Duodenal mucosa (tissue), 2 donors: ENCODE data around the gene NDUFB1.

ENCODE experiments used
- H3K27ac ChIP-seq: one replicate; pipeline ENCODE4 v1.7.0; 2013; ENCODE audit warnings: low read depth, low read length
- H3K27me3 ChIP-seq, 2 donors: one replicate each; pipeline ENCODE4 v1.7.0; 2013; ENCODE audit warnings: low read length in 2 of 2, control low read depth in 1 of 2; ENCODE audit not compliant: insufficient read depth in 2 of 2, control insufficient read depth in 1 of 2
- H3K36me3 ChIP-seq, 2 donors: one replicate each; pipeline ENCODE4 v1.7.0; 2013; ENCODE audit warnings: low read length in 2 of 2, control low read depth in 1 of 2; ENCODE audit not compliant: insufficient read depth in 2 of 2, control insufficient read depth in 1 of 2
- H3K4me1 ChIP-seq, 2 donors: one replicate each; pipeline ENCODE4 v1.7.0; 2013; ENCODE audit warnings: low read length in 2 of 2, control low read depth in 1 of 2; ENCODE audit not compliant: insufficient read depth in 2 of 2, control insufficient read depth in 1 of 2
- H3K4me3 ChIP-seq, 2 donors: one replicate each; pipeline ENCODE4 v1.7.0; 2013; ENCODE audit warnings: low read length in 2 of 2, low read depth in 1 of 2
- H3K9ac ChIP-seq, 2 donors: one replicate each; pipeline ENCODE4 v1.7.0; 2013; ENCODE audit warnings: low read length in 2 of 2, low read depth in 1 of 2
- H3K9me3 ChIP-seq, 2 donors: one replicate each; pipeline ENCODE4 v1.7.0; 2013; ENCODE audit warnings: low read length in 2 of 2, control low read depth in 1 of 2; ENCODE audit not compliant: control insufficient read depth in 1 of 2

Gene NDUFB1

GRCh38 chr14:92134456-92134855, 12.9 kb upstream of the NDUFB1 start:
- Histone ChIP-seq H3K4me1 (no peaks in the 10 kb centered on the region), H3K9me3 (no peaks in the 10 kb centered on the region), H3K36me3 (peaks cover 28 to 43% of the 10 kb centered on the region in 2 donors), H3K4me3 (no peak overlapping the region), H3K9ac (no peak overlapping the region), H3K27me3 (no peaks in the 10 kb centered on the region), H3K27ac (no peak overlapping the region)

- no peak overlapping the region for H3K27ac ChIP-seq
- peaks cover 0 to 13% of the 10 kb centered on the region in 2 donors for H3K36me3 ChIP-seq
- H3K4me1 ChIP-seq = peaks cover 0 to 4% of the 10 kb centered on the region in 2 donors
- peak overlapping the region; percentile 95 to 98 for H3K9ac ChIP-seq
- H3K27me3 ChIP-seq = no peaks in the 10 kb centered on the region
- peak overlapping the region; percentile 97 to 98 for H3K4me3 ChIP-seq
- no peaks in the 10 kb centered on the region for H3K9me3 ChIP-seq
Observed at GRCh38 chr14:92122761-92123160, 1.3 kb upstream of the NDUFB1 start.

GRCh38 chr14:92122351-92122677, 808 bp upstream of the NDUFB1 start:
- peak overlapping the region; percentile 82 for H3K27ac ChIP-seq
- peak overlapping the region; percentile 97 to 98 for H3K4me3 ChIP-seq
- H3K9me3 ChIP-seq = no peaks in the 10 kb centered on the region
- H3K27me3 ChIP-seq = no peaks in the 10 kb centered on the region
- peaks cover 0 to 13% of the 10 kb centered on the region in 2 donors for H3K36me3 ChIP-seq
- H3K4me1 ChIP-seq = peaks cover 0 to 4% of the 10 kb centered on the region in 2 donors
- H3K9ac ChIP-seq = peak overlapping the region; percentile 95 to 98

GRCh38 chr14:92121207-92121669, 268 bp downstream of the NDUFB1 start:
- Histone ChIP-seq H3K9me3 (no peaks in the 10 kb centered on the region), H3K27me3 (no peaks in the 10 kb centered on the region), H3K4me1 (peaks cover 0 to 4% of the 10 kb centered on the region in 2 donors), H3K36me3 (peaks cover 6 to 12% of the 10 kb centered on the region in 2 donors), H3K27ac (peak overlapping the region; percentile 82), H3K4me3 (peak overlapping the region; percentile 97 to 98), H3K9ac (peak overlapping the region; percentile 95 to 98)

GRCh38 chr14:92109490-92109889, 12.0 kb downstream of the NDUFB1 start:
- Histone ChIP-seq H3K9ac (no peak overlapping the region), H3K9me3 (no peaks in the 10 kb centered on the region), H3K4me3 (no peak overlapping the region), H3K4me1 (peaks cover 4 to 9% of the 10 kb centered on the region in 2 donors), H3K27ac (no peak overlapping the region), H3K36me3 (no peaks in the 10 kb centered on the region), H3K27me3 (no peaks in the 10 kb centered on the region)

GRCh38 chr14:92108345-92109254, 12.9 kb downstream of the NDUFB1 start:
- Histone ChIP-seq H3K36me3 (no peaks in the 10 kb centered on the region), H3K4me3 (no peak overlapping the region), H3K4me1 (peaks cover 4 to 7% of the 10 kb centered on the region in 2 donors), H3K27me3 (no peaks in the 10 kb centered on the region), H3K9ac (no peak overlapping the region), H3K27ac (no peak overlapping the region), H3K9me3 (no peaks in the 10 kb centered on the region)

GRCh38 chr14:92106143-92106926, 15.2 kb downstream of the NDUFB1 start, which contains the start of gene ATXN3:
TSS of gene ATXN3 (minus strand) at chr14:92106582. CDS start at chr14:92106552, 30 bp downstream.
- peaks cover 11 to 12% of the 10 kb centered on the region in 2 donors for H3K4me1 ChIP-seq
- peak within 1 kb of the TSS; percentile 94 for H3K27ac ChIP-seq
- peak within 1 kb of the TSS; percentile 87 to 97 for H3K4me3 ChIP-seq
- H3K9ac ChIP-seq = peak within 1 kb of the TSS; percentile 82 to 84
- no peaks in the 10 kb centered on the region for H3K27me3 ChIP-seq
- H3K9me3 ChIP-seq = no peaks in the 10 kb centered on the region
- no peaks in the 10 kb centered on the region for H3K36me3 ChIP-seq

GRCh38 chr14:92105893-92106142, 15.7 kb downstream of the NDUFB1 start:
- peak overlapping the region; percentile 82 to 84 for H3K9ac ChIP-seq

GRCh38 chr14:92105073-92105892, 16.2 kb downstream of the NDUFB1 start:
- Histone ChIP-seq H3K9ac (peak overlapping the region; percentile 82 to 84), H3K4me3 (peak overlapping the region; percentile 87 to 97), H3K9me3 (no peaks in the 10 kb centered on the region), H3K27ac (peak overlapping the region; percentile 94), H3K36me3 (no peaks in the 10 kb centered on the region), H3K4me1 (peaks cover 11 to 12% of the 10 kb centered on the region in 2 donors), H3K27me3 (no peaks in the 10 kb centered on the region)

More at GRCh38 chr14:92105893-92106142, 15.7 kb downstream of the NDUFB1 start:
- peak overlapping the region; percentile 87 to 97 for H3K4me3 ChIP-seq
- H3K9me3 ChIP-seq = no peaks in the 10 kb centered on the region
- H3K4me1 ChIP-seq = peaks cover 11 to 12% of the 10 kb centered on the region in 2 donors
- H3K27me3 ChIP-seq = no peaks in the 10 kb centered on the region
- no peaks in the 10 kb centered on the region for H3K36me3 ChIP-seq
- H3K27ac ChIP-seq = peak overlapping the region; percentile 94
